Fibroblast of pulmonary artery (primary cell): Measurements from ENCODE around the gene ZNF469.
A peak's percentile ranks its signal among the peaks of the same experiment; 100 is the strongest.

Source experiments
- DNase-seq: peaks from one replicate; pipeline ENCODE4 v3.0.0-alpha.2; 2010; ENCODE audit warnings: low read depth
- H3K4me3 ChIP-seq: replicated peaks from 2 replicates; pipeline ENCODE4 v1.5.1; 2011; ENCODE audit warnings: low read depth, mild to moderate bottlenecking, control low read depth, low read length, moderate library complexity
- TF ChIP-seq, protein P1 (sequence below): IDR thresholded peaks from 2 replicates; pipeline ENCODE4 v1.5.1; 2011; ENCODE audit warnings: mild to moderate bottlenecking, control low read depth, low read length, inconsistent platforms; ENCODE audit errors: missing control alignments

Gene ZNF469

DNA sequence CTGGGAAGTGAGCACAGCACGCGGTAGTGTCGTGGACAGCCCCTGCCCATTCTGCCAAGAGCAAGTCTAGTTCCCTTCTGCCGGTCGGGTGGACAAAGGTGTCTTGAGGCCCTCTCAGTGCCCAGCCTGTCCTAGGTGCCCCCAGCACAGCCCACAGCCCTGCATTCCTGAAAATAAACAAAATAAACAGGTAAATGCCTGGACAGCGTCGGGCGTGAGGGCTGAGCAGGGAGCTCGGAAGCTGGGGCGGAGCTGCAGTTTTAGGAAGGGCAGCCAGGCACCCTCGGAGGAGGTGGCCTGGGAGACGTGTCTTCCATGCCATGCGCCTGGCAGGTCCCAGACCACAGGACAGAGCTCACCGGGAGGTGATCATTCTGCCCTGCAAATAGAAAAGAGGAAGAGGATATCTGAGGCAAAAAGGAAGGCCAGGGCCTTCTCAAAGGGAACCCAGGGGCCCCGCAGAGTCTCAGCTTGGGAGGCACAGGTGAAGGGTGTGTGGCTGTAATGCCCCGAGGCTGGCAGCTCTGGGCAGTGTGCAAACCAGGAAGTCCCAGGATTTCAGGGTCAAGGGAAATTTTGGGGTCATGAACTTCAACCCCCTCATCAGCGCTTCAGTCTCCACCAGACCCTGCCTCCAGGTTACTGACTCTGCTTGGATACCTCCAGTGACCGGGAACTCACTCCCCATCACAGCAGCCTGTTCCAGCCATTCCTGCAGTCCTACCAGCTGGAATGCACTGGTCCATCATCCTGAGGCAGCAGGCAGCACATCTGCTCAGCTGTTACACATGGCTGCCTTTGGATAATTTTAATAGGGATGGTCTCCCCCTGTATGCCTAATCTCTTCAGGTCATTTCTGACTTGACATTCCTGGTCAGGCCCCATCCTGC, 1.7 kb downstream of the ZNF469 start:
- TF ChIP-seq, protein P1, sequence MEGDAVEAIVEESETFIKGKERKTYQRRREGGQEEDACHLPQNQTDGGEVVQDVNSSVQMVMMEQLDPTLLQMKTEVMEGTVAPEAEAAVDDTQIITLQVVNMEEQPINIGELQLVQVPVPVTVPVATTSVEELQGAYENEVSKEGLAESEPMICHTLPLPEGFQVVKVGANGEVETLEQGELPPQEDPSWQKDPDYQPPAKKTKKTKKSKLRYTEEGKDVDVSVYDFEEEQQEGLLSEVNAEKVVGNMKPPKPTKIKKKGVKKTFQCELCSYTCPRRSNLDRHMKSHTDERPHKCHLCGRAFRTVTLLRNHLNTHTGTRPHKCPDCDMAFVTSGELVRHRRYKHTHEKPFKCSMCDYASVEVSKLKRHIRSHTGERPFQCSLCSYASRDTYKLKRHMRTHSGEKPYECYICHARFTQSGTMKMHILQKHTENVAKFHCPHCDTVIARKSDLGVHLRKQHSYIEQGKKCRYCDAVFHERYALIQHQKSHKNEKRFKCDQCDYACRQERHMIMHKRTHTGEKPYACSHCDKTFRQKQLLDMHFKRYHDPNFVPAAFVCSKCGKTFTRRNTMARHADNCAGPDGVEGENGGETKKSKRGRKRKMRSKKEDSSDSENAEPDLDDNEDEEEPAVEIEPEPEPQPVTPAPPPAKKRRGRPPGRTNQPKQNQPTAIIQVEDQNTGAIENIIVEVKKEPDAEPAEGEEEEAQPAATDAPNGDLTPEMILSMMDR: no peak
- peak overlapping the region; percentile 48 for H3K4me3 ChIP-seq
- DNase-seq: no peak

DNA sequence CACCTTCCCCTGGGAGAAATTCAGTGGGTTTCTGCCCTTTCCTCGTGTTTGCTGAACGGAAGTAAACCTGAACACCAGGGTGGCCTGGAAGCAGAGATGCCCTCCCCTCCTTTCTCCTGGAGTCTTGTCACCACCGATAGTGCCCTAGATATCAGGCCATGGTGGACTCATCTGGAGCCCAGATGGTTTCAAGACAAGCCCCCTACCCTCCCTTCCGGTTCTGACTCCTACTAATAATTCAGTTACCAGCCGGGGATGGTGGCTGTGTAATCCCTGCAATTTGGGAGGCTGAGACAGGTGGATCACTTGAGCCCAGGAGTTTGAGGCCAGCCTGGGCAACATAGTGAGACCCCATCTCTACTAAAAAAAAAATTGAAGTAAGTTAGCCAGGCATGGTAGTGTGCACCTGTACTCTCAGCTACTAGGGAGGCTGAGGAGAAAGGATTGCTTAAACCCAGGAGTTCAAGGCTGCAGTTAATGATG, 2.4 kb downstream of the ZNF469 start:
- no peak overlapping the region for H3K4me3 ChIP-seq
- TF ChIP-seq, protein P1: no peak
- DNase-seq: no peak

DNA sequence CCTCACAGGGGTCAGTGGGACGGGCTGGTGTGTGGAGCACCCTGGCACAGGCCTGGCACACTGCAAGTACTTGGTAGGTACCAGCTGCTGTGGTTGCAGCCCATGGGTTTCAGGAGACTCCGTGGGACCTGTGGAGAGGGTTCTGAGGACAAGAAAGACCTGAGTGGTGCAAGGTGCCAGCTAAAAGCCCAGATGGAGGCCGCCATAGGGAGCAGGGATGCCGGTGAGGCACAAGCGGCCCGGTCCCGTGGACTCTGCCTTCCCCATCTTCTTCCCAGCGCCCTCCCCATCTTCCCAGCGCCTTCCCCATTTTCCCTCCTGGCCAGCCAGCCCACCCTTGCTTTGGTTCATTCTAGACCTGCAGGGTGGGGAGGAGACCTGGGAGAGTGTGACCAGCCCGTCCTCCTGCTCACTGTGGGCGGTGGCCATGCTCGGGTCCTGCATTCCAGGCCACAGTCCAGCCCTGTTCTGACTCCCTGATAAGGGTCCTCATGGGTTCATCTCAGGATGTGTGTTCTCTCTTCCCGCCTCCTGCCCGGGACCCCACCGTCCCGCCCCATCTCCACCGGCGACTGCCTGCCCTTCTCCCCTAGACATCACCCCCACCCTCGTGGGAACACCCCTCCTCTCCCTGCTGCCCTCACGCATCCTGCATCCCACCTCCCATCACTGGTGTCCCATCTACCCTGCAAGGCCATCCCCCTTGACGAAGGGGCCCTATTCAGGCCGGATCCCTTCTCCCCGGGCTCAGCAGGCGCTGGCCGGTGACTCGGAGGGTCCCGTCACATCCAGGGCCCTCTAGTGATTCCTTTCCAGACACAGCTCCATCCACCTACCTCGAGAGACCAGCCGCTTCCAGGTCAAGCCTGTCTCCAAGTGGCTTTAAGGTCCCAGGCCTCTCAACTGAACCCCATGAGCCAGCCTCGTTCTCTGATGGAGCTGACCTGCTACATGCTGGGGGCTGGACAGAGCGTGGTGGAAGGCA, 3.4 kb downstream of the ZNF469 start:
- TF ChIP-seq, protein P1: no peak
- DNase-seq: no peak
- H3K4me3 ChIP-seq: no peak overlapping the region

DNA sequence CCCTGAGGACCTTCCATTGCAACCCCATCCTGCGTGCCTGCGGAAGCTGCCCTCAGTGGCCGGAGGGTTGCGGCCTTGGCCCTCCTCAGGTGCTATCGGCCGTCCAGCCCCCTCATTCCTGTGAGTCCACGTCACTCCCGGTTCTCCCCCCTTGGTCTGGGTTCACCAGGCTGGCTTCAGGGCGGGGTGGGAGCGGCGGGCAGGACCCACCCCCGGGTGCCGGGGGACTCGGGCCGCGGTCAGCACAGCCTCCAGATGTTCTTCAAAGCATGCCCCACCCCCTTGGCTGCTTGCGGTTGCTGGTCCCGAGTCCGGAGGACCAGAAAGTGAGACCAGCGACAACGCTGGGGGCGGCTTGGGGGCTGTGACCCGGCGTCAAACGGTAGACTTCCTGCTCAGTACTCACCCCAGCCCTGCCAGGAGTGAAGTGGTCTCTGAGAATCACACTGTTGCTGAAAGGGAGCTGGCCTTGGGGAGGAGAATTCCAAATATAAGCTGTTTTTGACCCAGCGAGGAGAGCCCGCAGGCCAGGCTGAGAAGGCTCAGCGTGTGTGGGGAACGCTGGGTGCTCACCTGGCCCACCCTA, 4.5 kb downstream of the ZNF469 start:
- no peak for DNase-seq
- H3K4me3 ChIP-seq: no peak overlapping the region
- TF ChIP-seq, protein P1: no peak

DNA sequence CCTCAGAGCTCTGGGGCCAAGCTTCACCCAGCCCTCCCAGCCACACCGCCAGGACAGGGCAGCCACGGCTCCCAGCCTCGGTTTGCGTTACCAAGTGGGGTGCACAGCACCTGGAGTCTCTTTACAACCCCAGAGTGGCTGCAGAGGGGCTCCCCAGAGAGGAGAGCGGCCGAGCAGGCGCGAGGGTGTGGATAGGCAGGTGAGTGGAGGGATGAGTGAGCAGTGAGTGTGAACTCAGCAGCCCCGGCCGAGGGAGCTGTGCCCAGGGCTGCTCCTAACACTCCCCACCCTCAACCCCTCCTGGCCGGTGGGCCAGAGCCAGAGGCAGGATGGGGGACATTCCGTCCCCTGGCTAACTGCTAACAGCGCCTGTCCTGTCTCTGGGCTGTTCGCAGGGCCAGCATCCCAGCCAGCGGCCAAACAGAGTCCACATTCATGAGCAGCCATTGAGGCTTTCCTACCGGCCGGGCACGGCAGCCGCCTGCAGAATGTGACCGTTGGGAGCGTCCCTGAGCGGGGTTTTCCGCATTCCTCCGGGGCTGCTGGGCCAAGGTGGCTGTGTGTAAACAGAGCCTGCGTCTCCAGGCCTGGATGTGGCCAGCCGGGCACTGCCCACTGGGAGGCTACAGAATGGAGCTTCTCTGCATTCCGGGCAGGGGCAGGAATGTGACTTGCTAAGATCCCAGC, 5.3 kb downstream of the ZNF469 start:
- no peak overlapping the region for H3K4me3 ChIP-seq
- TF ChIP-seq, protein P1: no peak
- DNase-seq: peak; percentile 17

DNA sequence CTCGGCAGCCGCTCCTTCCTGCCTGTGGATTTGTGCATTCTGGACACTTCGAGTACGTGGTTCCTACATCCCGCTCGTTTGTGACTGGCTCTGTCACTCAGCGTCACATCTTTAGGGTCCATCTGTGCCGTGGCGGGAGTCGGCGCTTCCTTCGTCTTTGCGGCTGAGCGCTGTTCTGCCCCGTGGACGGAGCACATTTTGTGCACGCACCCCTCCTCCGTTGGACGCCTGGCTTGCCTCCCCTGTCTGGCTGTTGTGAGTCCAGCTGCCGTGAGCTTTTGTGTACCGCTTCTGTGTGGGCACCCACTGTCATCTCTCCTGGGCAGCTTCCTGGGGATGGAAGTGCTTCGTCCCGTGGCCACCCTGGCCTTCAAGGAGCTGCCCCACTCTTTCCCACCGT, 6.4 kb downstream of the ZNF469 start:
- no peak for DNase-seq
- no peak overlapping the region for H3K4me3 ChIP-seq
- TF ChIP-seq, protein P1: no peak
